Raji (cell line): ENCODE measurements around the gene KAZN.

Source experiments
- POLR2A ChIP-seq: IDR thresholded peaks from 2 replicates; pipeline ENCODE4 v1.6.1; 2011; ENCODE audit warnings: low read depth, low read length, control low read depth; ENCODE audit not compliant: insufficient read depth

The KAZN gene

DNA sequence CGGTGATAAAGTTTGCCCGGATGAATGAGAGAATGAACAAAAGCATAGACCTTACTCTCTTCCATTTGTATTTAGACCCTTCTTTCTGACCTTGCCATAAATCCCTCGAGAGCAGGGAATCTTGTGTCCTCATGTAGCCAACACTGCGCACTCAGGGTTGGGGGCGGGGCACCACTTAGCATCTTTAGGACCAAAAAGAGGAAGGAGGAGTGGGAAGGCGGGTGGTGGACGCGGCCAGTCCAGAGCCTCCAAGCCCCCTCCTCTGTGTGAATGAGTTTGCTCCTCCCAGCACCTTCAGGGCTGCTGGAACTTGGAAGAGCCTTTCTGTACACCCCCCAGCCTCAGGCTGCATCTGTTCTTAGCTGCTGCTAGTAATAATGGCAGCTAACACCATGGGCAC, 413.2 kb downstream of the KAZN start:
- TF ChIP-seq POLR2A, result no peak

DNA sequence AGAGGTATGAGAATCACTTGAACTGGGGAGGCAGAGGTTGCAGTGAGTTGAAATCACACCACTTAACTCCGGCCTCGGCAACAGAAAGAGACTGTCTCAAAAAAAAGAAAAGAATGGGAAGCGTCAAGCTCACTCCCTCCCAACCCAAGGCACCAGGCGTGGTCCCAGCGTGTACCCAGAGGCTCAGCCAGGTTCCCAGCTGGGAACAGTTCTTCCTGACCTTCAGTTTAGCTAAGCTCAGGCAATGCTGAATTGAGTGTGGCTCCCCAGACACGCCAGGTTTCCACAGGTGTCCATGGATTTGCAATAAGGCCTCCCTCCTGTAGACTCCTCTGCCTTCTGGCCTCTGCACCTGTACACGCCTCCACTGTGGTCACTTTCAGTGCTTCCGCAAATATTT, 414.3 kb downstream of the KAZN start:
- TF ChIP-seq POLR2A, result no peak

DNA sequence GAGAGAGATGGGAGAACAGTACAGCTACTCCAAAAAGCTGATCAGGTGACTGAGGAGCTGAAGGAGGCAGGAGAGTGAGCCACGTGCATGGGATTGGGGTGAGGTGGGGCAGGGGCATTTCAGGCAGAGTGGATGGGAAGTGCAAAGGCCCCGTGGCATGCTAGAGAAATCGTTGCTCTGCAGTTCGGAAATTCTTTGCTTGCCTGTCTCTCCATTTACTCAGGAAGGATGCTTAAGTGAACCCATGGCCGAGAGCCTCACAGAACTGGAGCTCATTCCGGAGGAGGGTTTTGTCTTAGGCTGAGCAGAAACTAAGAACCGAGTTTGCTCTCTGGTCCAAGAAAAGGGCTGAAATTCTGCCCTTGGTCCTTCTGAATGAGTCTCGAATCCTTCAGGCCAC, 415.3 kb downstream of the KAZN start:
- TF ChIP-seq POLR2A, result no peak

DNA sequence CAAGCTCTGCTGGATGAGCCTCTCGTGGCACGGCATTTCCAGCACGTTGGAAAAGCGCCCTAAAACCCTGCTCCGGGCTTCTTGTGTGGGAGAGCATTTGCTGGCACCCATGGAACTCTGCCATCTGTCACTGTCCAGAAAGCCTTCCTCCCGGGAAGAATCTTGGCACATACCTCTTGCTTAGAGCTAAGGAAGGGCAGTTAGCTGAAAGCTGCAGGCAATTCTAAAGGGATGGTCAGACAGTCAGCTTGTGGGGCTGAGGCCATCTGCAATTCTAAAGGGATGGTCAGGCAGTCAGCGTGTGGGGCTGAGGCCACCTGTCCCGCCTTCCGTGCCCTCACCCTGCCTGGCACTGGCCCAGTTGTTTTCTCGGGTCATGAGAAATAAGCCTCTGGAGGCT, 416.0 kb downstream of the KAZN start:
- TF ChIP-seq POLR2A, result no peak

DNA sequence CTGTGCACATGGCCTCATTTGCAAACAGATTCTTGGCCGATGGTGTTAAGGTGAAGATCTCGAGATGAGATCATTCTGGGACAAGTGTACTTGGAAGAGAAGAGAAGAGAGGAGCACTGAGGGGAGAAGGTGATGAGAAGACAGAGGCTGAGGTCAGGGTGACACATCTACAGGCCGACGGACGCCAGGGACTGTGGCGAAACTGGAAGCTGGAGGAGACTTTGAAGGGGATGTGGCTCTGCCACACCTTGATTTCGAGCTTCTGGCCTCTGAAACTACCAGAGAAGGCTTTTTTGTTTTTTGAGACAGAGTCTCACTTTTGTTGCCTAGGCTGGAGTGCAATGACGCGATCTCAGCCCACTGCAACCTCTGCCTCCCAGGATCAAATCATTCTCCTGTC, 417.5 kb downstream of the KAZN start:
- TF ChIP-seq POLR2A, result no peak

DNA sequence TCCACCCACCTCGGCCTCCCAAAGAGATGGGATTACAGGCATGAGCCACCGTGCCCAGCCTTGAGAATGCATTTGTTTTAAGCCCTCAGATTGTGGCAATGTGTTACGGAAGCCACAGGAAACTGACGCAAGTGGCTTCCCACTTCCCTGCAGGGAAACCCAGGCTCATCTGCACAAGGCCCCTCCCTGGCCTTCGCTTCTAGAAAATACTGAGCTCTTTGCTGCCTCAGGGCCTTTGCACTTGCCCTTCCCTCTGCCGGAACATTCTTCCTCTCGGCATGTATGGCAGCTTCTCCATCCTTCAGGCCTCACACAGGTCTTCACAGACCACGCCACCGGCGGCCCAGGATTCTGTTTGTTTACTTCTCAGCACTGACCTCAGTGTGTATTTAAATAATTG, 418.0 kb downstream of the KAZN start:
- no peak for TF ChIP-seq POLR2A

DNA sequence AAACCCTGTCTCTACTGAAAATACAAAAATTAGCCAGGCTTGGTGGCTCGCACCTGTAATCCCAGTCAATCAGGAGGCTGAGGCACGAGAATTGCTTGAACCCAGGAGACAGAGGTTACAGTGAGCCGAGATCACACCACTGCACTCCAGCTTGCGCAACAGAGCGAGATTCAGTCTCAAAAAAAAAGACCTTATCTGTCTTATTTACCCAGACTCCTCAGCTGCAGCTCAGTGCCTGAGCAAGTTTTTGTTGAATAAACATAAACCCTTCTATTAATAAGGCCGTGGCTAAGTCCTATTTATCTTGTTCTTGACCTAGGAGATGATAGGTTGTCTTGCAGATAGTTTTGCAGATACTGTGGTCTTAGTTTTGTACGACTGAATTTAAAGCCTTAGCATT, 418.6 kb downstream of the KAZN start:
- TF ChIP-seq POLR2A, result no peak

DNA sequence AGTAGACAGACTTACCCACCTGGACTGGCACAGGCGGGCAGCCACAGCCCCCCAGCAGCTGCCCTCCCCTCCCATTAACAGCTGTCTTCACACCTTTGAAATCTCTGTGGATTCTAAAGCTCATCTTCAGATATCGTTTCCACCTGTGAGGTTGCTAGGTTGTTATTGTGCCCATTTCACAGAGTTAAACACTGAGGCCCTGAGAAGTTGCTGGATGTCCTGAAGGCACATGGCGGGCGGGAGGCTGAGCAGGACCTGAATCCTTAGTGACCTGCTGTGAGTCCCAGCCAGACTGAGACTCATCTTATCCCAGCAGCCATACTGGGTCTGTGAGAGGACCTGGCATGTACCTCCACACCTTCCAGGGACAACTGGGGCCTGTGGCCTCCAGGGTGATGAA, 420.3 kb downstream of the KAZN start:
- no peak for TF ChIP-seq POLR2A

DNA sequence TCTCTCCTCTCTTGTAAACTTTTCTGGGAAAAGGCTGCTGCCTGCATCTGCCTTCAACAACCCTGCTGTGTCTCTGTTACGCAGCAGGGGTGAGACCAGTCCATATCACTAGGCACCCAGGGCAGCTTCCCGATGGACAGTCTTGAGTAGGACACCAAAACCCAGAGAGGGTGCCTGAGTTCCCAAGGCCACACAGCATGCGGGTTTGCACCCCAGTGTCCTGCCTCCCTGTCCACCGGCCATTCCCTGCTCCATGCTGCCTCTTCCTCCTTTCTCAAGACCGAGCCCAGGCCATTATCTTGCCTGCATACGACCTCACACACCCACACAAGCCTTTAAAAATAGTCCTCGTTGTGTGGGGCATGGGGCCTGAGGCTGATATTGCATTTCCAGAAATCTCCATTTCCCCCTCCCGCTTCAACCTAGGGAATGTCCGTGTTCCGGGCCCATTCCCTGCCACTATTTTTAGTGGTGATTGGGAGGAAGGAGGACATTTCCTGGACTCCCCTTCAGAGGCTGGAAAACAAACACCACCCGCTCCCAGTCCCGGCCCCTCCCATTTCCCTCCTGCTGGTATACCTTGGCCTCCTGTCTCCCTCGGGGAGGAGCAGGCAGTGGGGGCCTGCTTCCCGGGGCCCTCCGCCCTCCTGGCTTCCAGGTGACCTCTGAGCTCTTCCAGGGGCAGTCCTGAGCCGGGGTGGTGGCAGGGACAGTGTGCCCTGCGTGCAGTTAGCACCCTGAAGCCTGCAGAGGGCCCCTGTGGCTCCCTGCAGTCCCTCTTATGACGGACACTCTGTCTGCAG, 422.7 kb downstream of the KAZN start:
- TF ChIP-seq POLR2A, result no peak

DNA sequence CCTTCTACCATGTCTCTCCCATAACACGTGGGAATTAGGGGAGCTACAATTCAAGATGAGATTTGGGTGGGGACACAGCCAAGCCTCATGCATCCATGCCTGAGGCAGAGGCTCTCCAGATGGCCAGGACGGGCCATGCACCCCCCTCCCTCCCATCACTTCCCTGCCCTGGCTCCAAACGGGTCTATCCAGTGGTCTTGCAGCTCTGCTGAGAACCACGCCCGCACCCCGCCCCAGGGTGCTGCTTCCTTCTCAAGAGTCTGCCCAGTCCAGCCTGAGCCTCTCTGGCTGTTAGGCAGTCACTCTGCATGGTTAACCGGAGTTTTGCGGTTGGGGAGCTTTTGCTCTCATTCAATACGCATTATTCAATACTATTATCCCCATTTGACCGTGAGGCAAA, 423.6 kb downstream of the KAZN start:
- TF ChIP-seq POLR2A, result no peak

DNA sequence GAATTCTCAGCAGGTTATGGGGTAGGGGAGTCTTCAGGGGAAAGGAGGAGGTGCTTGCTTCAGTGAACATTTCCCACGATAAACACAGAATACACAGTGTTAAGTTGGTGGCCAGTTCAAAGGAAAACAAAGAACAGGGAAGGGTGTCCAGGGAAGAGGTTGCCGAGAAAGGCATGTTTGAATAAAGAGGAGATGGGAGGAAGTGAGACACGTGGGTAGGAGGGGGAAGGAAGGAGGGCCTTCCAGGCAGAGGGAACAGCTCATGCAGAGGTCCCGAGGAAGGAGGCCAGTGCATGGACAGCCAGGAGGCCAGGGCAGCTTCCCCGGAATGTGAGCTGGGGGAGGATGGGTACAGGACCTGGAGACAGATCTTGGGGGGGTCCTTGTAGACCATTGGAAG, 424.7 kb downstream of the KAZN start:
- TF ChIP-seq POLR2A, result no peak

DNA sequence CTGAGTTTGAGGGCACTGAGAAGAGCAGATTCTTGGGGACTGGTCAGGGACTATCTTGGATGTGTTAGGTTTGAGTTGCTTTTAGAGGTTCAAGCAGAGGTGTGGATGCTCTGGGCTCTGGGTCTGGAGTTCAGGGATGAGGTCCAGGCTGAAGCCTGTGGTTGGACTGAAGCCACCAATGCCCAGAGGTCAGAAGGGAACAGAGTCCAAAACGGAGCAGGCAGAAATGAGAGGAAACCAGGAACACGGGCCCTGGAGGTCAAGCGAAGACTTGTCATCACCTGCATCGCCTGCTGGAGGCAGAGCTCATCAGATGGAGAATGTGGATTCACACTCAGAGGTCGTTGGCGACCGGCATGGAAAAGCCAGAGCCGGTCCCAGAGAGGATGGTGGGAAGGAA, 425.5 kb downstream of the KAZN start:
- no peak for TF ChIP-seq POLR2A

DNA sequence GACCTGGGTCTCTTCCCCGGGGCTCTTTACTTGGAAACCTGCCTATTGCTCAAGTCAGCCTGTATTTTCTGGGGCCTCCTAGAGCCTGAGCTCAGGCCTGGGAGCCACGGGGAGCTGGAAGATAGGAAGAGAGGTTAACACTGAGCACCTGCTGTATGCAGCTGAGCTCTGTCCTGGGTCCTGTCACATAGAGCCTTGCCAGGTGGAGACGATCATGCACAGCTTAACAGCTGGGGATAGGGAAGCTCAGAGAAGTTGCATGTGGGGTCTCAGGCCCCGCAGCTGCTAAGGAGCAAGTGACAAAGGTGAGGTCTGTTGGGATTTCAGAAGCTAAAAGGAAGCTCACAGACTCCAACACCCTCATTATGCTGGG, 427.6 kb downstream of the KAZN start:
- TF ChIP-seq POLR2A, result no peak

DNA sequence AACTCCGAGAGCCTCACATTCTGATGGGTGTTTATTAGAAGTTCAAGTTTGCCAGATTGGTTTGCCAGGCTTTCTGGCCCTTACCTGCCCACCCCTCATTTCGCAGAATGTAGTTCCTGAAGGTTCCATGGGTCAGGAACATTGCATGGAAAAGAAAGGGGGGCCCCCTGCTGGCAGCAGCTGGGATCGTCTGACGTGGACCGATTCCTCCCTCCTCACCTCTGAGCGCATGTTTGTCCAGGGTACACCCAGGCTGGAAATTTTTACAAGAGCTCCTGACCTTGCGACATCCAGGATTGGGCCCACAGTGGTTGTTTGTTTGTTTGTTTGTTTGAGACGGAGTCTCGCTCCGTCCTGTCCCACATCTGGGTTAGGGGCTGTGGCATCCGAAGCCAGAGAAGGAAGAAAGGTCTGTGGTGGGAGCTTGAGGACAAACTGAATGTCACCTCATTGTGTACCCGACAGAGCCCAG, 429.1 kb downstream of the KAZN start:
- TF ChIP-seq POLR2A, result no peak

DNA sequence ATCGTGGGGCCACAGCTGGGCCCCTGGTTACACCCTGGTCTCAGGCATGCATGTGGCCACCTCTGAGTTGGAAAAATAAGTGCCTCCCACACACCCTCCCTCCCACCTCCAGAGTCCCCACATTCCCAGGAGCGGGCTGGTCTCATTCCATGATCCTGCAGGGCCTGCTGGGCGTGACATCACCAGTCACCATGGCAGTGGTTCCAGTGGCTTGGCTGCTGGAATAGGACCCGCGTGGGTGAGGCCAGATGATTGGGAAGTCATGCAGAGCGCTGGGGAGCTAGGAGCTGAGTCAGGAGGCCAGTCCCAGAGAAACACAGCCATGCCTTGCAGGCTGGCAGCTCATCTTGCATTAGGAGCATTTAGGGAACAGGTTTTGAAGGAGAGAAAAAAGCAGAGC, 429.6 kb downstream of the KAZN start:
- no peak for TF ChIP-seq POLR2A

DNA sequence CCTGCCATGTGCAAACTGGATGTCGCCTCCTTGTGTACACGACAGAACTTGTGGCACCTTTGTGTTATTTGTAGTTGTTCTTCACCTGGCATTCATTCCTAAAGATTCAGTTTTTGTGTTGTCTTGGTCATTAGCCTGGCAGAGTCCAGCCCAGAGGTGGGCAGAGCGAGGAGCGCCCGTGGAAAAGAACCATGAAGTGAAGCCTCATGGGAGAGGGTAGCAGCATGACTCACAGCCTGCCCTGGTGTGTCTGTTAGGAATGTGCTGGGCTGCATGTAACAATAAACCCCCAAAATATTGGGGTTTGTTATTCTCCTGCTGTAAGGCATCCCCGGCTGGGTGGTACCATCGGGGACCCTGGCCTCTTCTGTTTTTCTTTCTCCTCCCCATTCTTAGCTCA, 430.1 kb downstream of the KAZN start:
- TF ChIP-seq POLR2A, result no peak

DNA sequence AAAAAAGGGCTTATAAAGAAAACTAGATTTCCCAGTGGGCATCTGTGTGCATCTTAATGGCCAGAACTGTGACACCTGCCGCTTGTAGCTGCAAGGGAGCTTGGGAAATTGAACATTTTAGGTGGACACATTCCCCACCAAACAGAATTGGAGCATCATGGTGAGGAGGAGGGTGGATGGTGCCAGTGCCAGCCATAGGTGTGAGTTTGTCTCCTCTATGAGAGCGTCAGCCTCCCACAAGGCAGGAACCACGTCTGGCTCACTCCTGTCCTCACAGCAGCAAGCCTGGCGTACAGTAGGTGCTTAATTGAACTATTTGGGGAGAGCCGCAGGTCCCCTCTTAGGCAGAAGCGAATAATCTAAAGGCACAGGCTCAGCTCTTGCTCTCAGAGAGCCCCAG, 430.6 kb downstream of the KAZN start:
- TF ChIP-seq POLR2A, result no peak
